Middle frontal gyrus (tissue), 1 donor: Measurements from ENCODE around the gene IL17B.
A peak's percentile ranks its signal among the peaks of the same experiment; 100 is the strongest.

Experiments used
- DNase-seq: peaks from one replicate; pipeline ENCODE4 v3.0.0-alpha.2; 2015; ENCODE audit warnings: low spot score; ENCODE audit errors: extremely low spot score

IL17B gene

DNA sequence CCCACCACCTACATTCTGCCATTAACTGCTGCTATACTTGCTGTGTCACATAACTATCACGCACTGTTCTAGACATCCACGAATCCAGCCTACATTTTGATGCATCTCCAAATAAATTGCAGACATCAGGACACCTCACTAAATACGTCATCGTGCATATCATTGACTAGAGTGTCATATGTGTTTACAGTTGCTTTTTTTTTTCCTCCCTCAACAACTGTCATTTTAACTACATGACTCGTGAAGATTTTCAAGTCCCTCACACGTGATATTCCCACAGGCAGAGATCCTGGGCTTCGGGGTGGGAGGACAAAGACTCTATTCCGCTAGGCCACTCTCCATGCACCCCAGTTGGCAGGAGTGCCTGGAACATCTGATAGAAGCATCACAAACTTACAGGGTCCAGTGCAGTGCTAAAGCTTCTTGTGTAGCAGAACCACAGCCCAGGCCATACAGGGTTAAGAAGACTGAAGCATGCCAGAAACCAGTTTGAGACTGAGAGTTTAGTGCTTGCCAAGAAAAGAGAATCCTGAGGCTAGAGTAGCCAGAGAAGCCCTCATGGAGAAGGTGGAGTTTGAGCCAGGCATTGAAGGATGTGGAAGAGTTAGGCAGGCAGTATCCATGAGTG is 20.1 kb downstream of the IL17B start:
- DNase-seq = no peak

DNA sequence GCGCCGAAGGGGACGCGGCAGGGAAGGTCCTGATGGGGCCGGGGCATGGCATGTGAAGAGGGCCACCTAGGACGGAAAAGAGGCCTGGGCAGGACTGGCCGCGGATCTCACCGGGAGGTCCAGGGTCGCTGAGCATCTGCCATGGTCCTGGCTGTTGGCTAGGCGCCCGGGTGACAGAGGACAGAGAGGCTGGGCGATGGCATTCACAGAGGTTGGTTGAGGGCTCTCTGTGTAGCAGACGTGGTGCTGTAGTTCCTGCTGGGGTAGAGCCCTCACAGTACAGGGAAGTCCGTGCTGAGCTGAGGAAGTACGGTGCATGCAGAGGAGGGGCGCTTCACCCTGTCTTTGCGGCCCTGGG is 20.8 kb downstream of the IL17B start:
- no peak for DNase-seq

DNA sequence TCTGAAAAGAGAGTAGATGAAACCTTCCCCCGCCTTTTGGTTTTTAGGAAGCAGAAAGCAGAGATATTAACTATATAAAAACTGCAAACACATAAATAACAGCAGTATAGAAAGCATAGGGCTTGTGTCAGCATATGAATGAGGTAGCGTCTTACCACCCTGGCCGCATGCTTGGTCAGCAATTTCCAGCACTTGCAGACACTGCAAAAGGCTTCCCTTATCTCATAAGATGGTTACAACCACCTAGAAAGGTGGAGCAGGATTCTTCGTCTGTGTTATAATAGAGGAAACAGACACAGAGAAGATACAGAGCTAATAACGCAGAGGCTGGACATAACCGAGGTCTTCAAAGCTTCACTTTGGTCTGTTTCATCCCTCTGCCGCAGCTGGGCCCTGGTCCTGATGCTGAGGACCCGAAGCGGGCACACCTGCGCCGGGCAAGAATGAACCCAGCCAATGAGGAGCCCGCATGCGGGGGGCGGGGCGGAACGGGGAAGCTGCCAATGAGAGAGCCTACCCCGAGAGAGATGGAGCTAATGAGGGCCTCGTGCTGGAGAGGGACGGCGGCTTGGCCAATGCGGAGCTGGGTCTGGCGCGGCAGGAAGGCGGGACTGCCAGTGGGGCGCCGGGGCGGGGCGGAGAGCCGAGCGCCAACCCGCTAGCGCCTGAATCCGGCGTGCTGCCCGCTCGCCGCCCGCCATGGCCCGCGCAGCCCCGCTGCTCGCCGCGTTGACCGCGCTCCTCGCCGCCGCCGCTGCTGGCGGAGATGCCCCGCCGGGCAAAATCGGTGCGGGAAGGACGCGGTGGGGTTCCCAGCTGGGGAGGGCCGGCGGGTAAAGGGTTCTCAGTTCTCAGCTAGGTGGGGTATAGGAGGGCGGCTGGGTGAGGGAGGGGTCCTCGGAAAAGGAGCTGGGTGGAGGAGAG is 21.5 kb downstream of the IL17B start, which contains the start of gene PCYOX1L:
PCYOX1L (plus strand) TSS at position 677 of the 924 bp plus-strand sequence; CDS start at position 700, 23 bp downstream.
- peak; percentile 95 for DNase-seq

DNA sequence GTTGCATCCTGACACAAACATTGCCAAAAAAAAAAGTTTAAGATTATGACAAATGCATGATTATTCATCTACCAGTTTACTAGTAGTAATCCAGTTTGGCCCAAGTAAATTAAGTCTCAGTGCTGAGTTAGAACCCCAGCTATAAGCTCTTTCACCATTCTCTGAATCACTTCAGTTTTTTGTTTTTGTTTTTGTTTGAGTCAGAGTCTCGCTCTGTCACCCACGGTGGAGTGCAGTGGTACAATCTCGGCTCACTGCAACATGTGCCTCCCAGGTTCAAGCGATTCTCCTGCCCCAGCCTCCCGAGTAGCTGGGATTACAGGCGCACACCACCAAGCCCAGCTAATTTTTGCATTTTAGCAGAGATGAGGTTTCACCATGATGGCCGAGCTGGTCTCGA is 22.7 kb downstream of the IL17B start:
- no peak for DNase-seq

DNA sequence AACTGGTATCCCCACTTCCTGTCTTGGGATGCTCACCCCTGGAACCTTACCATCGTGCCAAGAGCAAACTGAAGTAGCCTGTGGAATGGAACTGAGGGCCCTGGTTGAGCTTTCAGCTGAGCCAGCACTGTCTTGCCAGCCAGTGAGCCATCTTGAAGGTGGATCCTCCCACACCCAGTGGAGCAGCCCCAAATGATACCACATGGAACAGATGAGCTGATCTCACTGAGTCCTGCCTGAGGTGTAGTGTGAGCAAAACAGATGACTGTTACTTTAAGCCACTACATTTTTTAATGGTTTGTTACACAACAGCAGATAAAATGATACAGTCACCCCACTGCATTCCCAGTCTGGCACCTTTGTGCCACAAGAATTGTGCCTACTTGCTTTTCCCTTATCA is 23.4 kb downstream of the IL17B start:
- no peak for DNase-seq

DNA sequence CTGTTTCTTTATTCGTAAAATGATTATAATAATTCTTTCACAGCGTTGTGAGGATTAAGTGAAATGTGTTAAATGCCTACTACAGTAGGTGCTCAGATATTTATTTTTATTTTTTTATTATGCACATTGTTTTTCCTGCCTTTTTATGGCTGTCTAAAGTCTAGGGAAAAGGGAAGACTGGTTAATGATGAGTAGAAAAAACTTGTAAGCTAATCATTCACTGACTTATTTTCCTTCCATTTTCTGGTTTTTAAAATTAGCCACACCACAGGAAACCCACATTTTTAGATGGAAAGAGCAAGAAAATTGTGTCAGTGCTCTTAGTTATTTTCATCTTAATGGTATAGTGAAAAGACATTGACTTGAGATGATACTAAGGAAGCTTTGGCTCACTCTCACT is 25.2 kb downstream of the IL17B start:
- DNase-seq = no peak

DNA sequence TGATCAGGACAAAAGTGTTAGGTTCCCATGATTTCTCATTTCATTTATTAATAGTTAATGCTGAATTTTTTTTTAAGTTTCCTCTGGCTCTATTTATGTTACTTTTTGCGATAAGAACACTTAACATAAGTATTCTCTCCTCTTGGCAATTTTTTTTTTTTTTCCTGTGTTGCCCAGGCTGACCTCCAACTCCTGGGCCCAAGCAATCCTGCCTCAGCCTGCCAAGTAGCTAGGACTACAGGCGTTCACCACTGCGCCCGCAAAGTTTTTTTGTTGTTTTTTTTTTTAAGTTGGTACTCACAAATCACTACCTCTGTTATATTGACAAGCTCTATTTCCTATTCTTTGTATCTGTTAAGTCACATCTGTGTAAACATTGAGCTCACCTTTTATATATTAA is 26.9 kb downstream of the IL17B start:
- no peak for DNase-seq

DNA sequence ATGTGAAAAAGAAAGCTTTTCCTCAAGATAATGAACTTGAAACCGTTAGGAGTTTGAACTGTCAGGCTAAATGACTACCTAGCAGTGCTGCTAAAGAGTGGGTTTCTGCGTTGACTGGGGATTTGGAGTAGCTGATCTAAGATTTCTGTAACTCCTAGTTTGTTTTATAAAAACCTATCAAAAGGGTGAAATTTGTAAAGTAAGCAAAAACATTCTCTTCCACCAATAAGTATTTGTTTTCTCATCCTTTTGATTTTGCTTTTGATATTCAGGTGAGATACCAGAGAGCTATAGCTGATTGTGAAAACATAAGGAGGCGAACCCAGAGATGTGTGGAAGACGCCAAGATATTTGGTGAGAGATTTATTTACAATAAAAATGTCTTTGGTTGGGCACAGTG is 29.7 kb downstream of the IL17B start:
- no peak for DNase-seq

DNA sequence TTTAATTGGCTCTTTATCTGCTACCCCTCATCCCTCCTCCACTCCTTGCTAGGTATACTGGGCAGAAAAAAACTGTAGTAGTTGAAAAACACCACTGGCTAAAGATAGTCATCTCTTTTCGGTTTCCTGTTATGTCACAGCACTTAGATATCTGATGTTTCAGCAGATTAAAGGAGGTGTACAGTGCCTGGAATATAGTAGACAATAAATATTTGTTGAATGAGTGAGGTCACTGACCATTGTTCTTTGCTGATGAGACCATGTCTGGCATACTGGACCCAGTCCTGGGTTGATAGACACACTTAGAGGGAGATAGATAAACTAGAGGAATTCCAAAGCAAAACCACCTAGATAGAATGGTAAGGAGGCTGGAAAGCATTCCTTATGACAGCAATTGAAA is 30.6 kb downstream of the IL17B start:
- DNase-seq = no peak

DNA sequence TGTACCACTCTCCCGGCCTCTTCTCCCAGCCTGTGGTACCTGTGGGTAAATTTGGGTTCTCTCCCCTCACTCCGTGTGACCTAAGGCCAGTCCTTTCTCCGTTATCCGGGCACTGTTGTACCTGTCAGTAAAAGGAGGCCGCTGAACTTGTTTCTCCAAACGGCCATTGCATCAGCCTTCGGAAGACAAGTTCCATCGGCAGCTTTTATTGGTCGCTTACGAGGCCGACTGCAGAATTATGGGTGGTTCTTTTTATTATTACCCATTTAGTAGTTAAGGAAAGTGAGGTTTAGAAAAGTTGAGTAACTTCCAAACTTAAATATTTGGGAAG is 33.2 kb downstream of the IL17B start:
- DNase-seq = no peak

DNA sequence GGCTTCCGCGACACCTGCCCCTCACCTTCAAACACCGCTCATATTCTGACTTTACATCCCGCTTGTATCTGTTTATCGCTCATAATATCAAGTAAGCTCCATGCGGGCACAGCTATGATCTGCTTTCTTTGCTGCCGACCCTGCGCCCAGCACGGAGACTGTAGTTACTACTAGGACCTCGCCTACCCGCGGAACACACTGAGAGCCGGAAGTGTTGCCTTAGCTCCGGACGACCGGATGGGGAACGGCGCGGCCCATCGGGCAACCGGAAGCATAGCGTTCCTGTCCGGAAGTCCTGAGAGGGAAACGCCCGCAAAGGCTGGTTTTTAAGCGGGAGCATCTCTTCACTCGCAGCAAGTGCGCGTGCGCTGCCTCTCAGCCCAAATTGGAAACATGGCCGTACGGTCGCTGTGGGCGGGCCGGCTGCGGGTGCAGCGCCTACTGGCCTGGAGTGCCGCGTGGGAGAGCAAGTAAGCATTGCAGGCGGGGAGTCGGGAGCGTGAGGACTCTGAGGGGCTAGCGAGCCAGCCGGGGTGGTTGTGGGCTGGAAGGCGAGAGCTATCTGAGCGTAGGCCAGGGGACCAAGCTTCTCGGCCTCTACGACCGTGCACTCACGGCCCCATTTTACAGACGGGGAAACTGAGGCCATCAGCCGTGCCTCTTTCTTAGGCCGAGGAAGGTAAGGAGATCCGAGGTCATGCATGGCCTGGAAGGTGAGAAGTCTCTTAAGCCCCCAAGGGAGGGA is 33.8 kb downstream of the IL17B start, which contains the start of gene GRPEL2:
GRPEL2 (plus strand) TSS at position 353 of the 745 bp plus-strand sequence; CDS start at position 394, 41 bp downstream.
- DNase-seq = peak; percentile 95

DNA sequence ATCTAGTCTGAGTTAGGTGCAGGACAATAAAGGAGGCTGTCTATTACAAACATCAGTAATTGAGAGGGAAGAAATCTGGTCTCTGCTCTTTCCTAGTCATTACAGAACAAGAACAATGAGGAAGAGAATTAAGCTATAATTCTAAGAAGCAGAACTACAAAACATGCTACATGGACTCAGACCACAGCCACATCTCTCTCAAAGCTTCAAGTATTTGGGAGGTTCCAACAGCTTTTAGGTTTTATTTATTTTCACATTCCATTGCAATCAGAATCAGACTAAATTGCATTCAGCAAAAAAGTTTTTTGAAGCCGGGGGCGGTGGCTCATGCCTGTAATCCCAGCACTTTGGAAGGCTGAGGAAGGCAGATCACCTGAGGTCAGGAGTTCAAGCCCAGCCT is 34.9 kb downstream of the IL17B start:
- DNase-seq = no peak

DNA sequence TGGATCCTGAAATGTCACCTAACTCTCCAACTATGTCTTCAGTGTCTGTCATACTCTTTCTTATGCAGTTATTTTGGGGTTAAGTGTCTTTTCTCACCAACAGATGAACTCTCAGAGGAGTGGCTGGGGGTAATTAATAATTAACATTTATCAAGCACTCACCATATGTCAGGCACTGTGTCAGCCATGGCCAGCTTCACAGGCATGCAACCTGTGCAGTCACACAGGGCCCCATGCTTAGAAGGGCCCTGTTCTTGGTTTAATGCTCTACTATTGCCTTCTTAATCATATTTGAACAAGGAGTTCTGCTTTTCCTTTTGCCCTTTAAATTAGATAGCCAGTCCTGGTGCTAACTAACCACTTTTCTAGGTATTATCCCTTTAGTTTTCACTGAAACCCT is 37.2 kb downstream of the IL17B start:
- no peak for DNase-seq

DNA sequence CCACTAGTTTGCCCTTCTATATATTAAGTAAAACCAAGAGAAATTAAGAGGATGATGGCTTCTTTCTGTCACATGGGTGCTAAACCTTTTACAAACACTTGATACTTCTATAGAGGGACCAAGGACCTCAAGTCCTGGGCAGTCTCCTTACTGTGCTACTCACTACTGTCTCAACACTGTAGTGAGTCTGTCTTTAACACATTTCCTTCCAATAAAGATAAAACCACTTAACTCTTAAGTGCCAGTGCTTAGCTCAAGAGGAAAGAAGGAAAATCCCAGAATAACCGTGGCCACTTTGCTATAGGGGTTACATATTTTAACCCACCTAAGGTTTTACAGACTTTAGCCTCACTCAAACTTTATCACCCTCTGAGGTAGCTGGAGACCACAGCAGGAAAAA is 38.2 kb downstream of the IL17B start:
- DNase-seq = no peak

DNA sequence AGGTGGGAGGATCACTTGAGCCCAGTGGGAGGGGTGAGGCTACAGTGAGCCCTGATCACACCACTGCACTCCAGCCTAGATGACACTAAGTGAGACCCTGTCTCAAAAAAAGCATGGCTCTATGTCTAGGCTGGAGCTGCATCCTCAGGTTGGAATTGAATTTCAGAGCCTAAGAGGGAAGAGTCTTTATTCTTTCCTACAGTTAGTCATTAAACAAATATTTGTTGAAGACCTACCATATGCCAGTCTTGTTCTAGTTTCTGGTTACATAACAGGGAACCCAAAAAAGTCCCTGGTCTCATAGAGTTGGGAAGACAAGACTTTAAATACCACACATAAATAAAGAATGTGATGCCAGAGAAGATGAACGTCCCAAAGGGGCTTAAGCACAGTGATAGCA is 40.7 kb downstream of the IL17B start:
- DNase-seq = no peak

DNA sequence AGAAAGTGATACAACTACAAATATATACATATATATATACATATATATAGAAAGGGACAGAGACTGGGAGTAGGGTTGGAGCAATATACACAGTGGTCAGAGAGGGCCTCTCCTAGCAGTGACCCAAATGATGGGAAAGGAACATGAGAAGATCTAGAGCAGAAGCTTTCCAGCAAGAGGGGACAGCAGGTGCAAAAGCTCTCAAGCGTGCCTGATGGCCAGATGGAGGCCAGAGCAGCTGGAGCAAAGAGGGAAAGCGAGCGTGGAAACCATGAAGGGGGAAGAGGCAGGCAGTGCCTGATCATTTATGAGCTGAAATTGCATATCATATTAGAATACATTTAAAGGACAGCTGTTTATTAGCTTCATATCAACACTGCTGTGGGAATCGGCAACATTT is 41.4 kb downstream of the IL17B start:
- DNase-seq = no peak

DNA sequence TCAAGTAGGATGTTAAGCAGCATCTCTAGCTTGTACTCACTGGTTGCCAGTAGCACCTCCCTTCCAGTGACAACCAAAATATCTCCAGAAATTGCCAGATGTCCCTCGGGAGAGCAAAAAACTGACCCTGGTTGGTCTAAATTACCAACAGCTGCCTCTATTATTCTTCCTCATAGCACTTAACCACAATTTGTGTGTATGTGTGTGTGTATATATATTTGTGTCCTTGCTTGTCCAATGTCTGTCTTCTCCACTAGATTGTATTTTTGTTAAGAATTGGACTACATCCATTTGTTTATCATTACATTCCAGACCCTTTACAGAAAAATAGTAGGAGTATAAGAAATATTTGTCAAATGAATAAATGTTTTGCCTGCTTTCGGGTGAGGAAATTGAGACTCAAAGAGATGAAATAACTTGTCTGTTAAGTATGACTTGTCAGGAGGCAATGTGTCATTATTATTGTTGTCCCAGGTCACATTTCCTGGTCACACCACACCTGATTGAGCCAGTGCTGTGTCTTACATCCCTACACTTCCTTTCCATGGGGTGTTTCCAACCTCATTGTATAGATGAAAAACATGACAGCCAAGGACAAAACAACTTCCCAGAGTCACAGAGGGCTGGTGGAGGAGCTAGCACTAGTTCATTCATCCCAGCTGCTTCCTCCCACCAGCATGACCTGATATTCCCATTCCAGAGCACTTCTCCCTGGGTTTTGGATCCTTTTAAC is 45.2 kb downstream of the IL17B start:
- DNase-seq = no peak

DNA sequence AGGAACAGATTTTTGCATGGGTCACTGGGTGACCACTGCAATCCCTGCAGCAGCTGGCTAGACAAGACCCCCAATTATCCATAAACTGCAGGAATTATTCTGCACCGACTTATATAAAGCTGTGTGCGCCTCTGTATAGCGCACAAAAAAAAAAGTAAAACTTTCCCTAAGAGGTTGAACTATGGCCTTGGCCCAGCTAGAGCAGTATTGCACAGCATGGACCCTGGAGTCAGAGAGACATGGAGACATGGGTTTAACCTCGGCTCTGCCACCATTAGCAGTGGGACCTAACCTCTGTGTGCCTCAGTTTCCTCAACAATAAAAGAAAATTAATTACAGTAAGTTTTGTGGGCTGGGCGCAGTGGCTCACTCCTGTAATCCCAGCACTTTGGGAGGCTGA is 50.9 kb downstream of the IL17B start:
- DNase-seq = no peak

DNA sequence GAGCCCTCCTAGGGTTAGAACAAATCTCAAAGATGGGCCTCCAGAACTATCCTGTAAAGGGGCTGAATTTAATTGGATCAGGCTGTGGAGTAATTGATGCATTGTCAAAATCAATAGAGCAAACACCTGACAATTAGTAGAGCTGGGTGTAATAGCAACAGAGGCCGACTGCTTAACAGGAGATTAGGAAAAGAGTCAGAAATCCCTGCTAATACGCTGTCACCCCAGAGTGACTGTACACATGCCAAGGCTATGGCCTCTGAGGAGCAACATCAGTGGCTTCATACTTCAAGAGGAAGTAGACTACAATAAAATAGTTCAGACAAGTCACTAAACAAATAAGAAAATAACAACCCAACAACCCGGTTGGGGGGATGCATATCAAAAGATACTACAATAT is 52.5 kb downstream of the IL17B start:
- DNase-seq = no peak

DNA sequence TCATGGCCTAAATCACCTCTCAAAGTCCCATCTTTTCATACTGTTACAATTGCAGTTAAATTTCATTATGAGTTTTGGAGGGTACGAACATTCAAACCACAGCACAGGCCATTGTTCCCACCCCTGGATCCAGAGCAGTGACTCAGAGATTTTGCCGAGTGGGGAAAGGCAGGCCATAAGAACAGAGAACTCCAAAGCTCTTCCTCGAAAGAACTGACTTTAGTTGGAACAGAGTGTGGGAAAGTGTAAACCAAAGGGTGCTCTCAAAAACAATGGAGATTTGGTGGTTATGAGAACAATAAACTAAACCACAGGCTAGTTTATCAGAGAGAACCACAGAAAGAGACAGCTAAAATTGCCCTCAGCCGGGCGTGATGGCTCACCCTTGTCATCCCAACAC is 53.2 kb downstream of the IL17B start:
- DNase-seq = no peak

DNA sequence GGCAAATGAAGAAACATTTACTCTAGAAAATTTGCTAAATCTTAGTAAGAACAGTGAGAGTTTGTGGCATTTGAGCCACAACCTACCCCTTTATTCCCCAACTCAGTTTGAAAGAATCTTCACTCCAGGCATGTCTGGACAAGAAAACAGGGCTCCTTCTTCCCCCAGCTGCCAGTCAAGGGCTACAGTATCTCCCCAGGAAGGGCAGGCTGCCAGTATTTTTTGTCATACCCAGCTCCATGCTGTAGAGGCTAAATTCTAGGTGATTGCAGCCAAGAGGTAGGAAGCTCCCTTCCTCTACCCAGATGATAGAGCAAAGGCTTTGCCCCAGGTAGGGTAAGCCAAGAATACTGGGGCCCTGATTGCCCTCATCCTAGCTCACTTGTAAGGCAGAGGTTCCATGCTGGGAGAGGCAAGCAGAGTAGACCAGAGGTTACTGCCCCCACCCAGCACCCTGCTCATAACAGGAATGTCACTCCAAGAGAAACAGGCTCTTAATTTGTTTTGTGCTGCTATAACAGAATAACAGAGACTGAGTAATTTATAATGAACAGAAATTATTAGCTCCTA is 53.8 kb downstream of the IL17B start:
- no peak for DNase-seq
